H9 (cell line): Measurements from ENCODE around the gene GRID2. TPM values are rescaled to one million over a fixed set of nuclear protein-coding genes. Genes with fewer than 3 reads are reported as not detected.

Experiments used
- DNase-seq: peaks from one replicate; pipeline ENCODE4 v3.0.0-alpha.2; 2017
- H2AFZ ChIP-seq: one replicate; pipeline ENCODE4 v1.6.1; 2013; ENCODE audit warnings: mild to moderate bottlenecking, low read length, control low read depth, moderate library complexity
- H2AK5ac ChIP-seq: 2 replicates; pipeline ENCODE4 v1.6.1; 2013; ENCODE audit warnings: low read length, control low read depth, mixed read lengths; ENCODE audit not compliant: insufficient read length
- H2BK120ac ChIP-seq: one replicate; pipeline ENCODE4 v1.6.1; 2013; ENCODE audit warnings: low read depth, mild to moderate bottlenecking, low read length, control low read depth, inconsistent platforms; ENCODE audit not compliant: poor library complexity, severe bottlenecking
- H2BK12ac ChIP-seq: 2 replicates; pipeline ENCODE4 v1.6.1; 2013; ENCODE audit warnings: low read length, control low read depth, mixed read lengths, low read depth; ENCODE audit not compliant: insufficient read length
- H2BK15ac ChIP-seq: 2 replicates; pipeline ENCODE4 v1.6.1; 2013; ENCODE audit warnings: low read depth, low read length, control low read depth
- H2BK20ac ChIP-seq: one replicate; pipeline ENCODE4 v1.6.1; 2013; ENCODE audit warnings: low read depth, mild to moderate bottlenecking, low read length, control low read depth, inconsistent platforms; ENCODE audit not compliant: poor library complexity, severe bottlenecking
- H2BK5ac ChIP-seq: 2 replicates; pipeline ENCODE4 v1.6.1; 2013; ENCODE audit warnings: low read length, control low read depth, mixed read lengths; ENCODE audit not compliant: insufficient read length
- H3K14ac ChIP-seq: 2 replicates; pipeline ENCODE4 v1.6.1; 2013; ENCODE audit warnings: low read length, control low read depth; ENCODE audit not compliant: insufficient read depth
- H3K18ac ChIP-seq: 2 replicates; pipeline ENCODE4 v1.6.1; 2013; ENCODE audit warnings: low read depth, mild to moderate bottlenecking, mixed read lengths, low read length, control low read depth; ENCODE audit not compliant: insufficient read length
- H3K23ac ChIP-seq: 2 replicates; pipeline ENCODE4 v1.6.1; 2013; ENCODE audit warnings: low read length, control low read depth, mixed read lengths, low read depth; ENCODE audit not compliant: insufficient read length
- H3K23me2 ChIP-seq: 2 replicates; pipeline ENCODE4 v1.6.1; 2013; ENCODE audit warnings: low read depth, mild to moderate bottlenecking, mixed read lengths, low read length, control low read depth; ENCODE audit not compliant: insufficient read length, poor library complexity, severe bottlenecking
- H3K27ac ChIP-seq: 2 replicates; pipeline ENCODE4 v1.5.1; 2013; ENCODE audit warnings: low read length, control low read depth, mixed read lengths, low read depth; ENCODE audit not compliant: insufficient read length
- H3K27me3 ChIP-seq: 2 replicates; pipeline ENCODE4 v1.6.1; 2013; ENCODE audit warnings: low read length, control low read depth, inconsistent platforms; ENCODE audit not compliant: insufficient read depth
- H3K4ac ChIP-seq: 2 replicates; pipeline ENCODE4 v1.6.1; 2013; ENCODE audit warnings: low read depth, mild to moderate bottlenecking, control low read depth, inconsistent platforms, low read length, moderate library complexity
- H3K4me1 ChIP-seq: 2 replicates; pipeline ENCODE4 v1.6.1; 2013; ENCODE audit warnings: low read length, control low read depth, inconsistent platforms; ENCODE audit not compliant: insufficient read depth
- H3K4me2 ChIP-seq: 2 replicates; pipeline ENCODE4 v1.6.1; 2013; ENCODE audit warnings: low read length, control low read depth, mixed read lengths; ENCODE audit not compliant: insufficient read length, insufficient read depth
- H3K56ac ChIP-seq: 2 replicates; pipeline ENCODE4 v1.6.1; 2013; ENCODE audit warnings: low read depth, mild to moderate bottlenecking, mixed read lengths, low read length, control low read depth; ENCODE audit not compliant: insufficient read length
- H3K79me1 ChIP-seq: 2 replicates; pipeline ENCODE4 v1.6.1; 2013; ENCODE audit warnings: low read depth, mild to moderate bottlenecking, moderate library complexity, low read length, control low read depth, inconsistent platforms; ENCODE audit not compliant: insufficient read depth, poor library complexity, severe bottlenecking
- H3K79me2 ChIP-seq: 2 replicates; pipeline ENCODE4 v1.6.1; 2013; ENCODE audit warnings: low read length, control low read depth, inconsistent platforms; ENCODE audit not compliant: insufficient read depth
- H3K9ac ChIP-seq: 2 replicates; pipeline ENCODE4 v1.6.1; 2013; ENCODE audit warnings: low read length, control low read depth, mixed read lengths; ENCODE audit not compliant: insufficient read length; ENCODE audit errors: extremely low read depth
- H3K9me3 ChIP-seq: one replicate; pipeline ENCODE4 v1.6.1; 2013; ENCODE audit warnings: low read depth, low read length, inconsistent platforms; ENCODE audit not compliant: control insufficient read depth
- H3T11ph ChIP-seq: one replicate; pipeline ENCODE4 v1.6.1; 2013; ENCODE audit warnings: mild to moderate bottlenecking, low read length, control low read depth, inconsistent platforms
- H4K20me1 ChIP-seq: one replicate; pipeline ENCODE4 v1.6.1; 2013; ENCODE audit not compliant: control insufficient read depth, insufficient read length, insufficient read depth
- H4K5ac ChIP-seq: 2 replicates; pipeline ENCODE4 v1.6.1; 2013; ENCODE audit warnings: low read depth, mild to moderate bottlenecking, mixed read lengths, low read length, control low read depth; ENCODE audit not compliant: insufficient read length
- H4K8ac ChIP-seq: replicated peaks from 2 replicates; pipeline ENCODE4 v1.6.1; 2013; ENCODE audit warnings: low read length, control low read depth, mixed read lengths, low read depth; ENCODE audit not compliant: insufficient read length
- H4K91ac ChIP-seq: 2 replicates; pipeline ENCODE4 v1.6.1; 2013; ENCODE audit warnings: low read depth, mild to moderate bottlenecking, moderate library complexity, mixed read lengths, low read length, control low read depth; ENCODE audit not compliant: insufficient read length
- H3K27ac Mint-ChIP-seq, 3 experiments: 2 replicates in 2 of 3; 3 replicates in 1 of 3; pipeline ENCODE4 v1.8.0; 2020 to 2021; ENCODE audit warnings: mixed read lengths in 3 of 3, mild to moderate bottlenecking in 1 of 3, moderate library complexity in 1 of 3
- H3K27me3 Mint-ChIP-seq: 2 replicates; pipeline ENCODE4 v1.8.0; 2021; ENCODE audit warnings: low read depth, mild to moderate bottlenecking, moderate library complexity, mixed read lengths
- H3K36me3 Mint-ChIP-seq, 3 experiments: 2 replicates in 2 of 3; 3 replicates in 1 of 3; pipeline ENCODE4 v1.8.0; 2020 to 2021; ENCODE audit warnings: low read depth in 3 of 3, mixed read lengths in 3 of 3; ENCODE audit not compliant: insufficient read depth in 1 of 3
- H3K4me1 Mint-ChIP-seq, 2 experiments: 2 replicates each; pipeline ENCODE4 v1.8.0; 2020; ENCODE audit warnings: mixed read lengths in 2 of 2
- H3K4me3 Mint-ChIP-seq, 2 experiments: 2 replicates in 1 of 2; 3 replicates in 1 of 2; pipeline ENCODE4 v1.8.0; 2020 to 2021; ENCODE audit warnings: mild to moderate bottlenecking in 2 of 2, mixed read lengths in 2 of 2, moderate library complexity in 1 of 2
- H3K9me3 Mint-ChIP-seq, 2 experiments: 2 replicates in 1 of 2; 3 replicates in 1 of 2; pipeline ENCODE4 v1.8.0; 2020; ENCODE audit warnings: mild to moderate bottlenecking in 2 of 2, mixed read lengths in 2 of 2, moderate library complexity in 1 of 2
- CTCF ChIP-seq: fragments of 200-600 bp; sonication (generic); conservative IDR thresholded peaks from 3 replicates; pipeline ENCODE4 v1.8.0; 2021; ENCODE audit warnings: antibody characterized with exemption, mild to moderate bottlenecking
- WGBS: extraction: QIAGEN DNeasy Blood & Tissue Kit; methylation state at CpG from one replicate; pipeline ENCODE4 v1.1.7; 2013; ENCODE audit warnings: missing lambda C conversion rate, low lambda C conversion rate, mixed read lengths; ENCODE audit not compliant: insufficient read length; ENCODE audit errors: extremely low coverage; 5-methylcytosine and 5-hydroxymethylcytosine counted together
- total RNA-seq: library from RNA; stranded (reverse); gene quantifications from 2 replicates; pipeline ENCODE4 v1.2.1, GENCODE V29; 2021

The GRID2 gene
- total RNA-seq, 1 experiment from 2014 or later = 21.8 TPM

DNA sequence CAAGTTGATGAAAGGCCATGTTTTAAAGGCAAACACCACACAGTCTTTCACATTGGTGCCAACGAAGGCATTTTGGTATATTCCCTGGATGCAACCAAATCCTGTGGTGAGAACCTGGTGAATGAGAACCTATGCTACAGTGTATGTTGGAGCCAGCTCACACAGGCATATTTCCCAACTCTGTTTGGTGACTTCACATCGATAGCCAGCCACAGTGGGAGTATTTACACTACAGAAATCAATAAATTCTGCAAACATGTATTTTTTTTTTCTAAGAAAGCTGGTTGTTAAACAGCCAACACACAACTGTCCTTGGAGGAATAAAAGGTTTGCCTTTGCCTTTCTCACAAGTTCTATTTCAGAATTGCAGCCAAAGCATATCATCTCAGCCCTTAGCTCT is 691.0 kb downstream of the GRID2 start:
- Histone ChIP-seq H2AK5ac (no peak overlapping the region), H2BK120ac (no peak overlapping the region), H3K79me1 (no peaks in the 10 kb centered on the region), H3K23ac (no peak overlapping the region), H3K4me2 (no peak overlapping the region), H4K5ac (no peak overlapping the region), H3K9me3 (no peaks in the 10 kb centered on the region), H3K4me1 (no peaks in the 10 kb centered on the region), H3K56ac (no peak overlapping the region), H2BK5ac (no peak overlapping the region), H2BK15ac (no peak overlapping the region), H4K8ac (no peak overlapping the region), H2BK20ac (no peak overlapping the region), H3K23me2 (no peaks in the 10 kb centered on the region), H3K18ac (no peak overlapping the region), H2BK12ac (no peak overlapping the region), H3K14ac (no peak overlapping the region), H4K20me1 (no peaks in the 10 kb centered on the region), H3T11ph (no peak overlapping the region), H4K91ac (no peak overlapping the region), H3K27me3 (no peaks in the 10 kb centered on the region), H2AFZ (no peak overlapping the region), H3K27ac (no peak overlapping the region), H3K79me2 (no peaks in the 10 kb centered on the region), H3K9ac (no peak overlapping the region), H3K4ac (no peak overlapping the region)
- Mint-ChIP-seq H3K36me3 (no peaks in the 10 kb centered on the region), H3K9me3 (no peaks in the 10 kb centered on the region), H3K4me1 (no peaks in the 10 kb centered on the region), H3K4me3 (no peak overlapping the region), H3K27me3 (no peaks in the 10 kb centered on the region), H3K27ac (no peak overlapping the region; a peak in 1 of 7 replicates)
- DNase-seq = no peak
- no CpG with 5 or more reads among the region's 2 CpGs for WGBS
- no peak for TF ChIP-seq CTCF
